ENCODE results near the gene MTHFR.

Gene MTHFR

GRCh38 chr1:11784993-11785769 is 20.6 kb downstream of the MTHFR start:
- Histone ChIP-seq H3K27ac (ENCODE audit: low read length, poor library complexity, severe bottlenecking) (no peak overlapping the region), H2BK12ac (ENCODE audit: low read length in 2 of 2) (peak overlapping the region in 1 of 2 experiments; percentile 81), H2AK5ac (ENCODE audit: low read length, severe bottlenecking) (no peak overlapping the region), H2AFZ (ENCODE audit: low read depth, low read length) (peak overlapping the region; percentile 7), H3K4me1 (ENCODE audit: control insufficient read depth, insufficient read depth, low read depth, low read length) (peaks cover 35% of the 10 kb centered on the region), H2BK15ac (ENCODE audit: low read depth, poor library complexity, severe bottlenecking) (peak overlapping the region; percentile 8), H3K4me2 (ENCODE audit: low read length, poor library complexity, severe bottlenecking) (peak overlapping the region; percentile 58), H3K36me3 (ENCODE audit: control insufficient read depth in 1 of 2, insufficient read depth in 2 of 2, low read depth in 1 of 2, low read length in 2 of 2) (peaks cover 9 to 13% of the 10 kb centered on the region in 2 experiments), H3K14ac (ENCODE audit: low read length in 2 of 2) (no peak overlapping the region), H2BK120ac (ENCODE audit: low read depth, low read length) (peak overlapping the region; percentile 56), H2BK5ac (ENCODE audit: low read depth, low read length, poor library complexity, severe bottlenecking) (no peak overlapping the region), H3K4me3 (ENCODE audit: insufficient read depth in 1 of 2, low read depth in 1 of 2, low read length in 2 of 2) (peak overlapping the region in 1 of 2 experiments; percentile 62), H3K9me3 (ENCODE audit: control insufficient read depth, low read length) (no peaks in the 10 kb centered on the region), H3K9ac (ENCODE audit: low read length) (peak overlapping the region; percentile 57), H3K79me1 (replicated peaks; ENCODE audit: low read length, poor library complexity, severe bottlenecking) (peaks cover 1% of the 10 kb centered on the region), H3K27me3 (ENCODE audit: control insufficient read depth in 1 of 2, insufficient read depth in 1 of 2, low read length in 2 of 2) (no peaks in the 10 kb centered on the region), H4K91ac (ENCODE audit: low read length) (peak overlapping the region; percentile 25), H3K18ac (ENCODE audit: low read depth in 1 of 2, low read length in 2 of 2) (peak overlapping the region; percentile 40 to 50), H3K4ac (ENCODE audit: low read depth in 1 of 2, low read length in 2 of 2) (peak overlapping the region in 1 of 2 experiments; percentile 2), H4K8ac (ENCODE audit: low read length) (peak overlapping the region; percentile 86), H3K23ac (ENCODE audit: low read length in 2 of 2) (no peak overlapping the region)
- WGBS = 14% methylated on average over 30 of the region's 30 CpGs
- DNase-seq = peak; percentile 66

- H2AFZ ChIP-seq (ENCODE audit: low read depth, low read length) = peak overlapping the region; percentile 7
- H3K4me1 ChIP-seq (ENCODE audit: control insufficient read depth, insufficient read depth, low read depth, low read length) = peaks cover 35% of the 10 kb centered on the region
- peak overlapping the region; percentile 57 for H3K9ac ChIP-seq (ENCODE audit: low read length)
- peak overlapping the region; percentile 34 for H4K91ac ChIP-seq (ENCODE audit: low read length)
- H2AK5ac ChIP-seq (ENCODE audit: low read length, severe bottlenecking) = peak overlapping the region; percentile 28
- peaks cover 0 to under 1% of the 10 kb centered on the region in 2 experiments for H3K27me3 ChIP-seq (ENCODE audit: control insufficient read depth in 1 of 2, insufficient read depth in 1 of 2, low read length in 2 of 2)
- peak overlapping the region; percentile 40 to 50 for H3K18ac ChIP-seq (ENCODE audit: low read depth in 1 of 2, low read length in 2 of 2)
- 85% methylated on average over 18 of the region's 21 CpGs for WGBS
- H3K27ac ChIP-seq (ENCODE audit: low read length, poor library complexity, severe bottlenecking) = no peak overlapping the region
- H2BK12ac ChIP-seq (ENCODE audit: low read length in 2 of 2) = peak overlapping the region in 1 of 2 experiments; percentile 8
- peaks cover 1 to 6% of the 10 kb centered on the region in 2 experiments for H3K36me3 ChIP-seq (ENCODE audit: control insufficient read depth in 1 of 2, insufficient read depth in 2 of 2, low read depth in 1 of 2, low read length in 2 of 2)
- peak overlapping the region in 1 of 2 experiments; percentile 9 for H3K23ac ChIP-seq (ENCODE audit: low read length in 2 of 2)
- peak overlapping the region; percentile 8 for H2BK15ac ChIP-seq (ENCODE audit: low read depth, poor library complexity, severe bottlenecking)
- no peaks in the 10 kb centered on the region for H3K9me3 ChIP-seq (ENCODE audit: control insufficient read depth, low read length)
- peak overlapping the region in 1 of 2 experiments; percentile 94 for H3K14ac ChIP-seq (ENCODE audit: low read length in 2 of 2)
- H2BK120ac ChIP-seq (ENCODE audit: low read depth, low read length) = peak overlapping the region; percentile 56
- DNase-seq = no peak
- H3K4ac ChIP-seq (ENCODE audit: low read depth in 1 of 2, low read length in 2 of 2) = peak overlapping the region; percentile 2 to 16
- no peak overlapping the region for H2BK5ac ChIP-seq (ENCODE audit: low read depth, low read length, poor library complexity, severe bottlenecking)
- H3K4me2 ChIP-seq (ENCODE audit: low read length, poor library complexity, severe bottlenecking) = peak overlapping the region; percentile 58
- peak overlapping the region; percentile 86 for H4K8ac ChIP-seq (ENCODE audit: low read length)
- H3K79me1 ChIP-seq (replicated peaks; ENCODE audit: low read length, poor library complexity, severe bottlenecking) = no peaks in the 10 kb centered on the region
- peak overlapping the region in 1 of 2 experiments; percentile 62 for H3K4me3 ChIP-seq (ENCODE audit: insufficient read depth in 1 of 2, low read depth in 1 of 2, low read length in 2 of 2)
These were observed 21.3 kb downstream of the MTHFR start for GRCh38 chr1:11784256-11784992.

GRCh38 chr1:11783556-11783955 is 22.2 kb downstream of the MTHFR start:
- no peak overlapping the region for H2BK12ac ChIP-seq (ENCODE audit: low read length in 2 of 2)
- H3K4me1 ChIP-seq (ENCODE audit: control insufficient read depth, insufficient read depth, low read depth, low read length) = peaks cover 32% of the 10 kb centered on the region
- H3K9me3 ChIP-seq (ENCODE audit: control insufficient read depth, low read length) = no peaks in the 10 kb centered on the region
- H3K4me3 ChIP-seq (ENCODE audit: insufficient read depth in 1 of 2, low read depth in 1 of 2, low read length in 2 of 2) = no peak overlapping the region
- WGBS = 87% methylated on average over 6 of the region's 6 CpGs
- no peak overlapping the region for H4K8ac ChIP-seq (ENCODE audit: low read length)
- no peak overlapping the region for H2BK5ac ChIP-seq (ENCODE audit: low read depth, low read length, poor library complexity, severe bottlenecking)
- peaks cover 0 to 6% of the 10 kb centered on the region in 2 experiments for H3K27me3 ChIP-seq (ENCODE audit: control insufficient read depth in 1 of 2, insufficient read depth in 1 of 2, low read length in 2 of 2)
- H3K27ac ChIP-seq (ENCODE audit: low read length, poor library complexity, severe bottlenecking) = no peak overlapping the region
- no peak overlapping the region for H3K23ac ChIP-seq (ENCODE audit: low read length in 2 of 2)
- no peak for DNase-seq
- H3K36me3 ChIP-seq (ENCODE audit: control insufficient read depth in 1 of 2, insufficient read depth in 2 of 2, low read depth in 1 of 2, low read length in 2 of 2) = peaks cover 0 to 2% of the 10 kb centered on the region in 2 experiments
- no peak overlapping the region for H3K9ac ChIP-seq (ENCODE audit: low read length)
- no peaks in the 10 kb centered on the region for H3K79me1 ChIP-seq (replicated peaks; ENCODE audit: low read length, poor library complexity, severe bottlenecking)
- no peak overlapping the region for H3K18ac ChIP-seq (ENCODE audit: low read depth in 1 of 2, low read length in 2 of 2)
- H4K91ac ChIP-seq (ENCODE audit: low read length) = no peak overlapping the region
- H3K4me2 ChIP-seq (ENCODE audit: low read length, poor library complexity, severe bottlenecking) = no peak overlapping the region
- no peak overlapping the region for H2BK15ac ChIP-seq (ENCODE audit: low read depth, poor library complexity, severe bottlenecking)
- no peak overlapping the region for H3K4ac ChIP-seq (ENCODE audit: low read depth in 1 of 2, low read length in 2 of 2)
- no peak overlapping the region for H2BK120ac ChIP-seq (ENCODE audit: low read depth, low read length)
- no peak overlapping the region for H3K14ac ChIP-seq (ENCODE audit: low read length in 2 of 2)
- no peak overlapping the region for H2AK5ac ChIP-seq (ENCODE audit: low read length, severe bottlenecking)
- no peak overlapping the region for H2AFZ ChIP-seq (ENCODE audit: low read depth, low read length)

GRCh38 chr1:11782127-11782708 is 23.5 kb downstream of the MTHFR start:
- 76% methylated on average over 4 of the region's 6 CpGs for WGBS
- no peak overlapping the region for H2AK5ac ChIP-seq (ENCODE audit: low read length, severe bottlenecking)
- no peak overlapping the region for H3K4me3 ChIP-seq (ENCODE audit: insufficient read depth in 1 of 2, low read depth in 1 of 2, low read length in 2 of 2)

More at GRCh38 chr1:11782127-11782708, 23.5 kb downstream of the MTHFR start:
- H3K14ac ChIP-seq (ENCODE audit: low read length in 2 of 2) = no peak overlapping the region
- no peak for DNase-seq
- H4K8ac ChIP-seq (ENCODE audit: low read length) = no peak overlapping the region
- peaks cover 0 to 6% of the 10 kb centered on the region in 2 experiments for H3K27me3 ChIP-seq (ENCODE audit: control insufficient read depth in 1 of 2, insufficient read depth in 1 of 2, low read length in 2 of 2)
- no peak overlapping the region for H2BK15ac ChIP-seq (ENCODE audit: low read depth, poor library complexity, severe bottlenecking)
- H2BK120ac ChIP-seq (ENCODE audit: low read depth, low read length) = no peak overlapping the region
- peaks cover 20% of the 10 kb centered on the region for H3K4me1 ChIP-seq (ENCODE audit: control insufficient read depth, insufficient read depth, low read depth, low read length)
- H3K36me3 ChIP-seq (ENCODE audit: control insufficient read depth in 1 of 2, insufficient read depth in 2 of 2, low read depth in 1 of 2, low read length in 2 of 2) = no peaks in the 10 kb centered on the region
- no peak overlapping the region for H2AFZ ChIP-seq (ENCODE audit: low read depth, low read length)
- H3K9ac ChIP-seq (ENCODE audit: low read length) = no peak overlapping the region
- H4K91ac ChIP-seq (ENCODE audit: low read length) = no peak overlapping the region
- H3K18ac ChIP-seq (ENCODE audit: low read depth in 1 of 2, low read length in 2 of 2) = no peak overlapping the region
- no peak overlapping the region for H3K27ac ChIP-seq (ENCODE audit: low read length, poor library complexity, severe bottlenecking)
- H3K79me1 ChIP-seq (replicated peaks; ENCODE audit: low read length, poor library complexity, severe bottlenecking) = no peaks in the 10 kb centered on the region
- no peaks in the 10 kb centered on the region for H3K9me3 ChIP-seq (ENCODE audit: control insufficient read depth, low read length)
- H2BK5ac ChIP-seq (ENCODE audit: low read depth, low read length, poor library complexity, severe bottlenecking) = no peak overlapping the region
- no peak overlapping the region for H3K23ac ChIP-seq (ENCODE audit: low read length in 2 of 2)
- no peak overlapping the region for H2BK12ac ChIP-seq (ENCODE audit: low read length in 2 of 2)
- no peak overlapping the region for H3K4ac ChIP-seq (ENCODE audit: low read depth in 1 of 2, low read length in 2 of 2)
- H3K4me2 ChIP-seq (ENCODE audit: low read length, poor library complexity, severe bottlenecking) = no peak overlapping the region

All from mesenchymal stem cell (in vitro differentiated cells and primary cell).